CD8-positive, alpha-beta memory T cell (primary cell): Measurements from ENCODE around the gene PDAP1. TPM values are rescaled to one million over a fixed set of nuclear protein-coding genes. Genes with fewer than 3 reads are reported as not detected.
"Not testable (repeated sequence)": the region's sequence is repeated elsewhere in the genome, so short reads cannot be mapped to it uniquely, and the experiment has no call there.

Experiments used
- CTCF ChIA-PET: fragments of 350-600 bp; sonication (Branson Sonifier 250); formaldehyde crosslinking; loops from one replicate; lab custom pipeline; 2021; ENCODE audit warnings: antibody characterized with exemption; lab: Charles Lee
- POLR2A ChIA-PET: fragments of 350-600 bp; sonication (Branson Sonifier 250); formaldehyde crosslinking; loops from one replicate; lab custom pipeline; 2021; ENCODE audit warnings: antibody characterized with exemption; lab: Charles Lee
- DNase-seq, 5 donors: peaks; one replicate each; pipeline versions ENCODE4 v3.0.0 to v3.0.0-alpha.2; 2020 to 2022; ENCODE audit warnings: mixed read lengths in 1 of 5
- H3K27ac ChIP-seq: one replicate; pipeline ENCODE4 v1.7.0; 2013; ENCODE audit warnings: low read depth, mild to moderate bottlenecking, low read length, moderate library complexity
- H3K27me3 ChIP-seq: 2 replicates; pipeline ENCODE4 v1.7.0; 2013; ENCODE audit warnings: low read length, mild to moderate bottlenecking; ENCODE audit not compliant: insufficient read depth, poor library complexity, severe bottlenecking
- H3K36me3 ChIP-seq: 2 replicates; pipeline ENCODE4 v1.7.0; 2013; ENCODE audit warnings: mild to moderate bottlenecking, low read length, moderate library complexity; ENCODE audit not compliant: insufficient read depth
- H3K4me1 ChIP-seq: 2 replicates; pipeline ENCODE4 v1.7.0; 2013; ENCODE audit warnings: mild to moderate bottlenecking, low read length, moderate library complexity; ENCODE audit not compliant: insufficient read depth
- H3K4me3 ChIP-seq: 2 replicates; pipeline ENCODE4 v1.7.0; 2013; ENCODE audit warnings: mild to moderate bottlenecking, low read length
- H3K9me3 ChIP-seq: 2 replicates; pipeline ENCODE4 v1.7.0; 2013; ENCODE audit warnings: mild to moderate bottlenecking, low read length
- H3K27ac Mint-ChIP-seq, 8 donors: one replicate each; pipeline ENCODE4 v1.8.0; 2020 to 2021; ENCODE audit warnings: mixed read lengths in 8 of 8, mild to moderate bottlenecking in 6 of 8, inconsistent platforms in 3 of 8, moderate library complexity in 3 of 8
- H3K27me3 Mint-ChIP-seq, 2 donors: one replicate each; pipeline ENCODE4 v1.8.0; 2020 to 2021; ENCODE audit warnings: mixed read lengths in 2 of 2, mild to moderate bottlenecking in 1 of 2, moderate library complexity in 1 of 2
- H3K36me3 Mint-ChIP-seq, 3 donors: one replicate each; pipeline ENCODE4 v1.8.0; 2020 to 2021; ENCODE audit warnings: mixed read lengths in 3 of 3, inconsistent platforms in 1 of 3, mild to moderate bottlenecking in 1 of 3
- H3K4me1 Mint-ChIP-seq, 3 donors: one replicate each; pipeline ENCODE4 v1.8.0; 2020 to 2021; ENCODE audit warnings: mixed read lengths in 3 of 3, inconsistent platforms in 1 of 3, mild to moderate bottlenecking in 1 of 3
- H3K4me3 Mint-ChIP-seq, 7 donors: one replicate each; pipeline ENCODE4 v1.8.0; 2020 to 2021; ENCODE audit warnings: mixed read lengths in 7 of 7, mild to moderate bottlenecking in 6 of 7, moderate library complexity in 4 of 7, inconsistent platforms in 2 of 7
- H3K9me3 Mint-ChIP-seq, 5 donors: one replicate each; pipeline ENCODE4 v1.8.0; 2020 to 2022; ENCODE audit warnings: mixed read lengths in 5 of 5, mild to moderate bottlenecking in 3 of 5, moderate library complexity in 2 of 5, inconsistent platforms in 1 of 5
- polyA plus RNA-seq: library from polyadenylated mRNA; unstranded; fragments of 300-500 nt; fragmentation: Illumina TruSeq; gene quantifications from one replicate; pipeline ENCODE4 v1.2.3, GENCODE V29; 2021
- total RNA-seq, 2 experiments: library from RNA; stranded (reverse); gene quantifications; one replicate each; pipeline ENCODE4 v1.2.3, GENCODE V29; 2021

The PDAP1 gene
- total and polyA plus RNA-seq, 3 experiments from 2014 or later = 32.8 to 210 (median 198) TPM

DNA sequence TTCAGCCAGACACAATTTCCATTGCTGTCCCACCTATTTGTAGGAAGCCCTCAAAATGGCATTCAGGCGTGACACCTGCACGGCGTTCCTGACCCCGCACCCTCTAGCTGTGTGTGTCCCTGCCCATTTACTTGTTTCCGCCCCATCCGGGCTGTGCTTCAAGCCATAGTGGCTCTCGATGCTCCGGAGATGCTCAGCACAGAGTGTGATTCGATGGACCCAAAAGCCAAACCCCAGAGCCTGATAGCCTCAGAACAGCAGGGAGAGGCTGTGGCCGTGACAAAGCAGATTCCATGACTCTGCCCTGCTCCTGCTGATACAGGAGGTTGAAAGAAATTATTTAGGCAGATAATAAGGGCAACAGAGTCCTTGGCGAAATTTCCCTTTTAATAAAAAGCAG is 13.8 kb upstream of the PDAP1 start:
- H3K36me3 ChIP-seq = peaks cover 30% of the 10 kb centered on the region
- H3K27ac ChIP-seq = no peak overlapping the region
- Mint-ChIP-seq H3K4me3 (no peak overlapping the region), H3K4me1 (peaks cover 0 to 3% (median 0%) of the 10 kb centered on the region in 3 donors), H3K9me3 (no peaks in the 10 kb centered on the region), H3K27me3 (no peaks in the 10 kb centered on the region), H3K36me3 (peaks cover 0 to 79% (median 12%) of the 10 kb centered on the region in 3 donors), H3K27ac (peak overlapping the region in 4 of 8 donors; percentile 5 to 75 (median 35))
- no peak overlapping the region for H3K4me3 ChIP-seq
- ChIA-PET CTCF (interaction anchor here (1.0 to 1.4 kb wide), 2 partner anchors 13 to 40 kb away, joined by 3 to 4 read pairs; partner anchors contain the start of genes BUD31 and PDAP1), POLR2A (interaction anchor here (0.6 to 0.7 kb wide), 2 partner anchors 13 to 137 kb away, joined by 4 read pairs; no protein-coding TSS in a partner anchor)
- no peaks in the 10 kb centered on the region for H3K4me1 ChIP-seq
- no peaks in the 10 kb centered on the region for H3K27me3 ChIP-seq
- H3K9me3 ChIP-seq = no peaks in the 10 kb centered on the region
- no peak for DNase-seq

DNA sequence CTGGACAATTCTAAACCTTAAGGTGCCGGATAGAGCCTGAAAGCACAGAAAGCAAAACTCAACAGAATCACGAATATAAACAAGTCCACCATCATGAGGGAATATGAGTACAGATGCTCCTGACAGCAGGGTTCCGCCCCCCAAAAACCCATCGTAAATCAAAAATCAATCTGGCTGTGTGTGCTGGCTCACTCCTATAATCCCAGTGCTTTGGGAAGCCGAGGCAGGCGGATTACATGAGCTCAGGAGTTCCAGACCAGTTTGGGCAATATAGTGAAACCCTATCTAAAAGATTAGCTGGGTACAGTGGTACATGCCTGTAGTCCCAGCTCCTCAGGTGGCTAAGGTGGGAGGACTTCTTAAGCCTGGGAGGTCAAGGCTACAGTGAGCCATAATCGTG is 12.6 kb upstream of the PDAP1 start:
- H3K4me1 Mint-ChIP-seq = peaks cover 0 to 4% (median 0%) of the 10 kb centered on the region in 3 donors
- H3K27me3 Mint-ChIP-seq = no peaks in the 10 kb centered on the region
- H3K36me3 Mint-ChIP-seq = peaks cover 0 to 88% (median 14%) of the 10 kb centered on the region in 3 donors
- H3K27ac Mint-ChIP-seq = no peak overlapping the region
- peaks cover 41% of the 10 kb centered on the region for H3K36me3 ChIP-seq
- DNase-seq = no peak
- H3K9me3 Mint-ChIP-seq = no peaks in the 10 kb centered on the region
- H3K27me3 ChIP-seq = no peaks in the 10 kb centered on the region
- CTCF ChIA-PET = interaction anchor here (1.0 kb wide), 1 partner anchor 56 kb away, joined by 4 read pairs; no protein-coding TSS in a partner anchor
- no peak overlapping the region for H3K4me3 Mint-ChIP-seq
- no peak overlapping the region for H3K4me3 ChIP-seq
- POLR2A ChIA-PET = no interaction called here
- H3K27ac ChIP-seq = no peak overlapping the region
- H3K9me3 ChIP-seq = no peaks in the 10 kb centered on the region
- H3K4me1 ChIP-seq = no peaks in the 10 kb centered on the region

DNA sequence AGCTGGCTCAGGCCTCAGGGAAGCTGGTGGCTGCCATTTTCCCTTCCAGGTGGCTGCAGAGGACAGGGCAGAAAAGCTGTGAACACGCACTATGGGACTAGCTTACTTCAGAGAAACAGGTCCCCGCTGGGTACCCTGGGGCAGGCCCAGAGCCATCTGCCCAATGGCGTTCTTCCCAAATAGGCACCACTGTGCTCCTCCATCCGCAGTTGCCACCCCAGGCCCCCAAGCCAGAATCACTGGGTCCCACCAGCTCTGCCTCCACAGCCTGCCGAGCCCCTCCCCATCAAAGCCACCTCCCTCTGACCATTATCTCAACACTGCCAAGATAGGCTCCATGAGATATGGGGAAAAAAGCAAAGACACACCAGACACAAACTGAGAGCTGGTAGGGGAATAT is 11.8 kb upstream of the PDAP1 start:
- H3K36me3 Mint-ChIP-seq = peaks cover 0 to 91% (median 15%) of the 10 kb centered on the region in 3 donors

DNA sequence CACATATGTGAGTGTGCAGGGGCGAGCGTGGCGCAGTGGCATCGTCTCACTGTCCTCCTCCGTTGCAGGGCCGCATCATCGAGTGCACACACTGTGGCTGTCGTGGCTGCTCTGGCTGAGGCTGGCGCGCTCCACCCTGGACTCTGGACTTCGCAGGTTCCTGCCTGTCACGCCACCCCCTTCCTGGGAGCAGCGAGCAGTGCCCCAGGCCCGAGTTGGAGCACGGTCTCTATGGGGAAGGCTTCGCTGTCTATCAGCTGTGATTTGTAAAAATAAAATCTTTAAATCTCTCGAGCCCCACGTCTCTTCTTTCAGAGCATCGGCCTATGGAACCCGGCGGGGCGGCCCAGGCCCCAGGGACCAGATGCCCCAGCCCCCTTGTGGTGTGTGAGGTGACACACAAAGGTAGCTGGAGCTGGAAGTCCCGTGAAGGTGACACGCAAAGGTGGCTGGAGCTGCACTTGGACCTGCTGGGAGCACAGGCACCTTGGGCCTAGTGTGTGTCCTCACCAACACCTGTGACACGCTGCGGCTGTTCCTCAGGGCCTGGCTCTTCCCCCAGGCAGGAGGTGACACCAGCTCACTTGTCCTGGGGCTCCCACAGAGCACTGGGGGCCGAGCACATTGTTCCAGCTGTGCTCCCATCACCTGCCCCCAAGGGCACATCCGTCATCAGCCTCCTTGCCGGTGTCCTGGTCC is 11.1 kb upstream of the PDAP1 start:
- no peak overlapping the region for H3K4me3 ChIP-seq
- Mint-ChIP-seq H3K4me3 (no peak overlapping the region), H3K27ac (peak overlapping the region in 1 of 8 donors; percentile 60), H3K36me3 (peaks cover 0 to 91% (median 15%) of the 10 kb centered on the region in 3 donors), H3K9me3 (no peaks in the 10 kb centered on the region), H3K27me3 (no peaks in the 10 kb centered on the region), H3K4me1 (peaks cover 4 to 12% (median 5%) of the 10 kb centered on the region in 3 donors)
- H3K4me1 ChIP-seq = no peaks in the 10 kb centered on the region
- POLR2A ChIA-PET = no interaction called here
- H3K36me3 ChIP-seq = peaks cover 44% of the 10 kb centered on the region
- no peaks in the 10 kb centered on the region for H3K9me3 ChIP-seq
- no peaks in the 10 kb centered on the region for H3K27me3 ChIP-seq
- no peak for DNase-seq
- H3K27ac ChIP-seq = no peak overlapping the region
- CTCF ChIA-PET = interaction anchor here (1.1 kb wide), 1 partner anchor 33 kb away, joined by 3 read pairs; no protein-coding TSS in a partner anchor

More for the DNA sequence above, 11.8 kb upstream of the PDAP1 start:
- peak overlapping the region in 3 of 8 donors; percentile 38 to 82 (median 66) for H3K27ac Mint-ChIP-seq
- H3K4me3 ChIP-seq = no peak overlapping the region
- H3K9me3 ChIP-seq = no peaks in the 10 kb centered on the region
- no peak overlapping the region for H3K4me3 Mint-ChIP-seq
- CTCF ChIA-PET = interaction anchor here (1.0 to 1.1 kb wide), 2 partner anchors 34 to 55 kb away, joined by 3 to 4 read pairs; no protein-coding TSS in a partner anchor
- H3K9me3 Mint-ChIP-seq = no peaks in the 10 kb centered on the region
- no peaks in the 10 kb centered on the region for H3K27me3 ChIP-seq
- no peak for DNase-seq
- no peaks in the 10 kb centered on the region for H3K27me3 Mint-ChIP-seq
- no peaks in the 10 kb centered on the region for H3K4me1 ChIP-seq
- peaks cover 0 to 7% (median 1%) of the 10 kb centered on the region in 3 donors for H3K4me1 Mint-ChIP-seq
- H3K27ac ChIP-seq = no peak overlapping the region
- POLR2A ChIA-PET = no interaction called here
- peaks cover 42% of the 10 kb centered on the region for H3K36me3 ChIP-seq

DNA sequence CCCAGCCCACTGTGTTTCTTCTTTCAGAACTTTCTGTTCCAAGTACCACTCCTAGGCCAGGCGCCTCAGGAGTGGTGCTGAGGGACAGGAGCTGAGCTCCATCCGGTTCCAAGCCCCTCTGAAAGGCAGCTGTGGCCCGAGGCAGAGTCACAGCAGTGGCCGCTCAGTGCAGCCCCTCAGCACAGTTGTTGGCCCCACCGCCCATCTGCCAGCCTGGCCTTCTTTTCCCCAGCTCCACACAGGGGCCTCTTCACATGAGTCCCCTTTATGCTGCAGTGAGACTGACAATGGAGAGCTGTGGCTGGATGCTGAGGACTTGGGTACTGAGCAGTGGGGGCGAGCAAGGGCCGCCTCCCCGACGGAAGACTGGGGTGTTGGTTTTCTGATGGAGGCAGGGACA is 9.9 kb upstream of the PDAP1 start:
- H3K9me3 ChIP-seq = no peaks in the 10 kb centered on the region
- ChIA-PET POLR2A (no interaction called here), CTCF (no interaction called here)
- peak overlapping the region in 1 of 8 donors; percentile 36 for H3K27ac Mint-ChIP-seq
- H3K4me1 ChIP-seq = no peaks in the 10 kb centered on the region
- no peak for DNase-seq
- no peak overlapping the region for H3K4me3 ChIP-seq
- H3K36me3 Mint-ChIP-seq = peaks cover under 1 to 88% (median 16%) of the 10 kb centered on the region in 3 donors
- peaks cover 4 to 13% (median 6%) of the 10 kb centered on the region in 3 donors for H3K4me1 Mint-ChIP-seq
- H3K4me3 Mint-ChIP-seq = no peak overlapping the region
- H3K9me3 Mint-ChIP-seq = no peaks in the 10 kb centered on the region
- no peaks in the 10 kb centered on the region for H3K27me3 Mint-ChIP-seq
- no peak overlapping the region for H3K27ac ChIP-seq
- no peaks in the 10 kb centered on the region for H3K27me3 ChIP-seq
- peaks cover 51% of the 10 kb centered on the region for H3K36me3 ChIP-seq

DNA sequence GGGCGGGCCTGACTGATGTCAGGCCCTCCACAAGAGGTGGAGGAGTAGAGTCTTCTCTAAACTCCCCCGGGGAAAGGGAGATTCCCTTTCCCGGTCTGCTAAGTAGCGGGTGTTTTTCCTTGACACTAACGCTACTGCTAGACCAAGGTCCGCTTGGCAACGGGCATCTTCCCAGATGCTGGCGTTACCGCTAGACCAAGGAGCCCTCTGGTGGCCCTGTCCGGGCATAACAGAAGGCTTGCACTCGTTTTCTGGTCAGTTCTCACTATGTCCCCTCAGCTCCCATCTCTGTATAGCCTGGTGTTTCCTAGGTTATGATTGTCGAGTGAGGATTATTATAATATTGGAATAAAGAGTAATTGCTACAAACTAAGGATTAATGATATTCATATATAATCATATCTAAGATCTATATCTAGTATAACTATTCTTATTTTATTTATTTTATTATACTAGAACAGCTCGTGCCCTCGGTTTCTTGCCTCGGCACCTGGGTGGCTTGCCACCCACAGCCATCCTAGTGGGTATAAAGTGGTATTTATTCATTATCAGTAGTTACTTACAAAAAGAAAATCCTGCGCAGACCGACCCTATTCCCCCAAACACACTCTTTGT is 7.2 kb upstream of the PDAP1 start:
- peaks cover 11 to 33% (median 16%) of the 10 kb centered on the region in 3 donors for H3K4me1 Mint-ChIP-seq
- POLR2A ChIA-PET, H3K4me3 ChIP-seq, H3K27me3 Mint-ChIP-seq, H3K27ac ChIP-seq, H3K27me3 ChIP-seq, H3K4me3 Mint-ChIP-seq, H3K9me3 ChIP-seq, H3K9me3 Mint-ChIP-seq, H3K4me1 ChIP-seq: not testable (repeated sequence)
- peaks cover 69% of the 10 kb centered on the region for H3K36me3 ChIP-seq
- peaks cover 5 to 92% (median 23%) of the 10 kb centered on the region in 3 donors for H3K36me3 Mint-ChIP-seq
- CTCF ChIA-PET = interaction anchor here (1.3 to 1.8 kb wide), 3 partner anchors 23 to 83 kb away, joined by 3 to 4 read pairs (median 4); no protein-coding TSS in a partner anchor
- DNase-seq = peak in 1 of 5 donors; percentile 55
- peak overlapping the region in 3 of 8 donors; percentile 36 to 47 (median 36) for H3K27ac Mint-ChIP-seq

DNA sequence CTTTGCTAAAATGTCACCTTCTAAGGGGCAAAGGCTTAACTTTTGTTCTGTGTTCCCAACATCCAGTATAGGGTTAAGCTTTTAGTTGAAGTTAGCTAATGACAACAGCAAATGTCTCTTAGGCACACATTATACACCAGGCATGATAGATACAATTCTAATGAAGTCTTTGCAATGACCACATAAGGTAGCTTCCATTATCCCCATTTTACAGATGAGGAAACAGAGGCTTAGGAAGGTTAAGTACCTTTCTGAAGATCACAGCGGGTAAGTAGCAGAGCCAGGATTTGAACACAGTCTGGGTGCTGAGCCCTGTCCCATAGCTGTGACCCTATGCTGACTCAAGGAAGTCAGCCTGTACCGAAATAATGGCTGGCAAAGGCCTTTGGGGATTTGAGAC is 2.2 kb upstream of the PDAP1 start:
- H3K9me3 ChIP-seq = no peaks in the 10 kb centered on the region
- DNase-seq = no peak
- no peaks in the 10 kb centered on the region for H3K27me3 ChIP-seq
- Mint-ChIP-seq H3K27me3 (no peaks in the 10 kb centered on the region), H3K9me3 (no peaks in the 10 kb centered on the region), H3K4me1 (peaks cover 46 to 68% (median 54%) of the 10 kb centered on the region in 3 donors), H3K4me3 (peak overlapping the region; percentile 11 to 99 (median 93)), H3K36me3 (peaks cover 5 to 68% (median 8%) of the 10 kb centered on the region in 3 donors), H3K27ac (peak overlapping the region; percentile 21 to 99 (median 96))
- H3K36me3 ChIP-seq = peaks cover 34% of the 10 kb centered on the region
- ChIA-PET POLR2A (interaction anchor here (0.8 kb wide), 1 partner anchor 28 kb away, joined by 3 read pairs; the partner anchor contains the start of gene PTCD1), CTCF (interaction anchor here (1.7 kb wide), 1 partner anchor 45 kb away, joined by 4 read pairs; no protein-coding TSS in a partner anchor)
- no peak overlapping the region for H3K27ac ChIP-seq
- no peak overlapping the region for H3K4me3 ChIP-seq
- H3K4me1 ChIP-seq = peaks cover 37% of the 10 kb centered on the region
